Amniotic epithelial cell (primary cell): Measurements from ENCODE around the gene PCDHA1.

Experiments
- DNase-seq: peaks from one replicate; pipeline ENCODE4 v3.0.0-alpha.2; 2010; ENCODE audit warnings: low read depth

The PCDHA1 gene

DNA sequence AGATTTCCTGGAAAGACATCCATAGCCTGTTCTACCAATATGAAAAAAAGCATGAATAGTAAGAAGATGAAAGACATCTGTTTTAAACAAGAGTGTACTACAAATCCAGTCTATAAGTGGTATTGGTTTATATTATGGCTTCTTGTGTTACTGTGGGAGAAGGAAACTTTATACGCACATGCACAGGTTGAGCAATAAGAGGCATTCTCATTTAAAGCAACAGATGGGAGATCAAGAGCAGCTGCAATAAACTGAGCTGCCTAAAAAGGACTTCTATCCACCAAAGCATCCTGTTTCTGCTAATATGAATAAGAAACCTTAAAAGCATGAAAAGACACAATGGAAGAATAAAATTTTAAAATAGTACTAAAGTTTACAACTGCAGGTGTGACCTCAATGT, 256.6 kb downstream of the PCDHA1 start:
- no peak for DNase-seq

DNA sequence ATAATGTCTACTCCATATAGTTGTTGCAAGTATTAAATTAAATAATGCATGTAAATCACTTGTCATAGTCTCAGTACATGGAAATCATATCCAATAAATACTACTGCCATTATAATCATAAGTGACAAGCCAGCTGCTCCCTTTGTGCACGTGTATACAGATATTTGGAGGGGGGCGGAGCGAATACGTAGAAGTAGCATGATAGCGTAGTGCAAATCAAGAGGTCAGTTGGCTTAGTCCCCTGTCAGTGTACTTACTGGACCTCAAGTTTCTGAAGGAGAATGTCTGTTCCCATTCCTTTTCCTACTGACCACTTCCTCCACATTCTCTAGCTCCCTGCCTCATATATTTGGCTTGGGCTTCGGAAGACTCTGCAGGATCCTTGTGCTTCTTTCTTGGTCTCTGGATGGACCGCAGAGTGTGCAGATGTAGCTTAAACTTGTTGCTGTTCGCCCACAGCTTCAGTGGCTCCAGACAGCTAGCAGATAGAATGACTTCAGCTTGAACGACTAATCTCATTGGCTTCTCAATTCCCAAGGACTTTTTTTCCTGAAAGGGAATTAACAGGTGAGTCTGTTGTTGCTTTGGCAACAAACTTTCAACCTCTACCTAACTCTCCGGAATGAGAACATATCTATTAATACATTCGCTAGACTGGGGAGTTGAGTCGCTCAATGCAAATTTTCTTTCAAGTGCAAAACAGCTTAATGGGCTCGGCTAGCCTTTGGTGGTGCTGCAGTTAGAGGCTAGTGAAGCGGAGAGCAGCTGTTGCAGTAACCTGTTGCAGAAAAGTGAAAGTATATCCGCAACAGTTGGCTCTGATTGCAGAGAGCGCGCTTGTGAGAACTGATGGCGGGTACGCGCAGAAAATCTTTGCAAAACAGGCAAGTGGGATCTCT, 264.9 kb downstream of the PCDHA1 start, which contains the start of gene PCDHB1:
PCDHB1 (plus strand) TSS at position 753 of the 899 bp plus-strand sequence; CDS start at position 850, 97 bp downstream.
- no peak for DNase-seq

DNA sequence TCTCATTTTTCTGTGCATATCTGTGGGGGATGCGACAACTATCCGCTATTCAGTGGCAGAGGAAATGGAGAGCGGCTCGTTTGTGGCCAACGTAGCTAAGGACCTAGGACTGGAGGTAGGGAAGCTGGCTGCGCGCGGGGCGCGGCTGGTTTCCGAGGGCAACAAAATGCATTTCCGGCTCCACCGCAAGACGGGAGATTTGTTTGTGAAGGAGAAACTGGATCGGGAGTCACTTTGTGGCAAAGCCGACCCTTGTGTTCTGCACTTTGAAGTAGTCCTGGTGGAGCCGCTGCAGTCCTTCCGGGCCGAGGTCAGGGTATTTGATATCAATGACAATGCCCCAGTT, 265.6 kb downstream of the PCDHA1 start:
- no peak for DNase-seq
